ENCODE measurements around the gene RPS19.

RPS19 gene

DNA sequence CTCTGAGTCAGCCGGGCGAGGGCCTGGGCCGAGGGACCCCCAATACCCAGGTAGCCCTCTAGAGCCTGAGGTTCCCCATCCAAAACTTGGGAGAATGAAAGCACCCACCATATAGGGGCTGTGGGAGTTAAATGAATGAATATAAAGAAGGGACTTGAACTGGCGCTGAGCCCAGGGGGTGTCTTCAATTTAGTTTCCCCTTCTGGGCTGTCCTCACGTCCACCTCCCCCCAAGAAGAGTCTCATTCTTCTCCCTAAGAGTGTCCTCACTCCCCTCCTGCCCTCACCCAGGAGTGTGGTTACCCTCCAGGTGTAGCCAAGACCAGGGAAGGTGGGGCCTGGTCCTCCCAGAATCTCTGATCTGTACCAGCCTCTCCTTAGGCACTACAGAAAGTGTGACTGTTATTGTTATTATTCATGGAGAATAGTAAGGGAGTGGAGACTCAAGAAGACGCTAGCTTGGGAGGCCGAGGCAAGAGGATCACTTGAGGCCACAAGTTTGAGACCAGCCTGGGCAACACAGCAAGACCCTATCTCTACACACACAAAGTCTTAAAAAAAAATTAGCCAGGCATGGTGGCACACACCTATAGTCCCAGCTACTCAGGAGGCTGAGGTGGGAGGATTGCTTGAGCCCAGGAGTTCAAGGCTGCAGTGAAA, 19.7 kb downstream of the RPS19 start:
- DNase-seq = no peak

DNA sequence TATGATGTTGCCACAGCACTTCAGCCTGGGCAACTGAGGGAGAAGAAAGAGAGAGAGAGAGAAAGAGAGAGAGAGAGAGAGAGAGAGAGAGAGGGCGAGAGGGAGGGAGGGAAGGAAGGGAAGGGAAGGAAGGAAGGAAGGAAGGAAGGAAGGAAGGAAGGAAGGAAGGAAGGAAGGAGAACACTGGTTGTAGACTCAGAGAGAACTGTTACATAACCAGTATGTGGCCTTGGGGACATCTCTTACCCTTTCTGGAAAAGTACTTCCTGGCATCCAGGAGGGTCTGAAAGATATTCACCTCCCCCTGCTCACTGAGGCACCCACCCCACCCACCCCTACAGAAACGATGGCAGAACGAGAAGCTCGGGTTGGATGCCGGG, 20.3 kb downstream of the RPS19 start:
- no peak for DNase-seq

DNA sequence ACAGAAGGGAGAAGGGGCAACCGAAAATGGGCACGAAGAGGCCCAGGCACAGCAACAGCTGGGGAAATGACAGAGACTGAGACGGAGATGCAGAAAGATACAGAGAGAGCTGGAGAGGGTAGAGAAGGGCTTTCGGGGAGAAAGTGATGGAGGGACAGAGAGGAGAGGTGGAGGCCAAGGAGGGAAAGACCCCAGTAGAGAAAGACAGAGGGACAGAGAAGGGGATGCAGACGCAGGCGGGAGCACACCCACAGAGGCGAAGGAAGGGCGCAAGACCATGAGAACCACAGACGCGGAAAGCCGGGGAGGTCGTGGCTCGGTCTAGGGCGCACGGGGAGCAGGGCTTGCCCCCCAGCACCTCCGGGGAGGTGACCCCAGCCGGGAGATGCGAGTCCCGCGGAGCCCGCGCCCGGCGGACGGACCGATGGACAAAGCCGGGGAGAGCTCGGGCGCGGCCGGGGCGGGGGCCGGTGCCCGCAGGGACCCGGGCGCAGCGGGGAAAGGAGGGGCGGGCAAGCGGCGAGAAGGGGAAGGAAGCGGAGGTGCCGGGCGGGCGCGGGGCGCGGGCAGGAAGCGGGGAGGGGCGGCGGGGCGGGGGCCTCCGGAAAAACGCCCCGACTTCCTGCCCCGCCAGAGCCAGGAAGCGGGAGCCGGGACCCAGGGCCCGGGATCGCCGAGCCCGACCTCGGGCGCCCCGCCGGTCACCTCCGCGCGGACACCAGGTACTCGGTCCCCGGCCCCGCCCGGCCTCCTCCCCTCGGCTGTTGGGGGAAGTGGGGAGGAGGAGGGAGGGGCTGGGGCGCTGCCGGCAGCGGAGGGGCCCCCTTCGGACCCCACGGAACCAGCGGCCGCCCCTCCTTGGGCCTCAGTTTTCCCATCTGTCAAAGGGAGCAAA, 22.8 kb downstream of the RPS19 start, which contains the start of gene ARHGEF1:
Gene ARHGEF1 (plus strand): TSS at position 617 of the 895 bp plus-strand sequence. CDS start 4,899 bp downstream, outside the sequence.
- DNase-seq = peak; percentile 48

DNA sequence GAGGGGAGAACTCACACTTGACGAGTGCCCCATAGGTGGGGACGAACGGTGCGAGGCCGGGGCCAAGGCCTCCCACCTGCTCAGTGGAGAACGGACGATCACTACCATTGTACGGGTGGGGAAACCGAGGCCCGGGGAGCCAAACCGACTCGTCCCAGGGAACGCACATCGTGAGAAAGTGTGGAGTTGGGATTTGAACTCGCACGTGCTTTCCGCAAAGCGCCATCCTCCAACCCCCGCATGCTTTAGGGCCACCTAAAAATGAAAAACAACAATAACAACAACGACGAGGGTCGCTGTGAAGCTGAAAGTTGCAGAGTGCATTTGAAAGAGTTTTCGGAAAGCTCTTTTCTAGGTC, 23.4 kb downstream of the RPS19 start:
- no peak for DNase-seq

DNA sequence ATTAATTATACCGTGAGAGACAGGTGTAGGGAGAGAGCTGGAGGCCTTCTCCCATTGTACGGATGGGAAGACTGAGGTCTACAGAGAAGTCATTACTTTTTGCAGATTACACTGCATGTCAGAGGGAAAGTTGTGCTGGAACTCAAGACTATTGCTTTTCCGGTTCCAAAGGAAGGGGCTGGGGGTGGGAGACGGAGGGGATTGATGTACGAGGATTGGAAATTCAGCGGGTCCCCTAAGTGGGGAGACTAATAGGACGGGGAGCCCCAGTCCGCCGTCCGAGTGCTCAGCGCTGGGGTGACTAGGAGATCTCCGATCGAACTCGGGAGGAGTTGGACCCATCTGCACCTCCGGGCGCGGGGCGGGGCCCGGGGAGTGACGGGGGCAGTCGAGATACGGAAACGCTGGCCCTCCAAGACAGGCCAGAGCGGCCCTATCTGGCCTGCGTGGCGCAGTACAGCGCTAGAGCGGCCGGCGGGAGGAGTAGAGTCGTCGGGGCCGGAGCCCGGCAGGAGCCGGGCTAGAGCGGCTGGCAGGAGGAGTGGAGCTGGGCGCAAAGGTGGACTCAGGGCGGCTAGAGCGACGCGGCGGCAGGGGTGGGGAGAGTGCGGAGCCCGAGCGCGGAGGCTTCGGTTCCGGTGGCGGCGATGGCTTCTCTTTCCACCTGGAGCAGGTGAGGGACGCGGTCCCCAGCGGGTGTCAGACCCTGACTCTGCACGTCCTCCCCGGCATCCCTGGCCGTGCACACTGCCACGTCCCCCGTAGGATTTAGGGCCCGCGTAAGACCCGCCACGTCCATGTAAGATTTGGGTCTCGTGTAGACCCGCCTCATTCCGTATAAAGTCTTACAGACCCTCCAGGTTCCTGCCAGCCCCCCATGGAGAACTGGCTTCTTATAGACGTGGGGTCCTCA, 24.0 kb downstream of the RPS19 start:
- peak; percentile 68 for DNase-seq

DNA sequence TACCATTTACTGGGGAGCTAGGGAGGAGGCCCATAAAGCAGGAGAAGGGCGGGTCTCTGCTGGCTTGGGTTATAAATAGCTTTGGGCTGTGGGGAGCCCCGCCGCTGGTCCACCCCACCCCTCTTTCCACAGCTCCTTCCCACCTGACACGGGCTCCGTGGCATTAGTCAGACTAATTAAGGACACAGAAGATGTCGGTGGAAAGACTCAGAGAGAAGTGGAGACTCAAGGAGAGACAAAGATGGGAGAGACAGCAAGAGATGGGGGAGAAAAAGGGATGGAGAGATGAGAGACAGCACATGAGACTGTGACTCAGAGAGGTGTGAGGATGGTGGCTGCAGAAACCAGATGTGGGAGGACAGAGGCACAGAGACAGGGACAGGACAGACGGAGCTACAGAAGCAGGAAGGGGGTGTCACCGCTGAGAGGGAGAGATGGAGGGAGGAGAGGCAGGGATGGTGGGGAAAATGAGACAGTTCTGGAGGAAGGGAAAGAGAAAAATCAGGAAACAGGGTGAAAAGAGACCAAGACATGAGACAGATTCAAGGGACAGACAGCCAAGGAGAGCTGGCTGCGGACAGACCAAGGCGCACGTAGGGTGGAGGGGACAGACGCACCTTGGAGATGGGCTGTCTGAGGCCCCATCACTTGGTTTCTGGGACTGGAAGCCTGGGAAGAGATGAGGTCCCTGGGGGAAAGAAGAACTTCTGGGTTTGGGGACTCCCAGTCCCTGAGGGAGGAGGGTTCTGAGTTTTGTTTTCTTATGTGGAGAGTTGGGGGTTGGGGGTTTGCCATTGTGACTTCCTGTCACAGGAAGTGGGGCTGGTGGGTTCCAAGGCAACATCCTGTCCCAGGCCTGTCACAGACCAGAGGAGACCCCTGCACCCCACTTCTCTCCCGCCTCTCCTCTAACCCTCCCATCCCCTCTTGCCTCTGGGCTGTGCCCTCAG, 27.0 kb downstream of the RPS19 start:
- peak; percentile 54 for DNase-seq

DNA sequence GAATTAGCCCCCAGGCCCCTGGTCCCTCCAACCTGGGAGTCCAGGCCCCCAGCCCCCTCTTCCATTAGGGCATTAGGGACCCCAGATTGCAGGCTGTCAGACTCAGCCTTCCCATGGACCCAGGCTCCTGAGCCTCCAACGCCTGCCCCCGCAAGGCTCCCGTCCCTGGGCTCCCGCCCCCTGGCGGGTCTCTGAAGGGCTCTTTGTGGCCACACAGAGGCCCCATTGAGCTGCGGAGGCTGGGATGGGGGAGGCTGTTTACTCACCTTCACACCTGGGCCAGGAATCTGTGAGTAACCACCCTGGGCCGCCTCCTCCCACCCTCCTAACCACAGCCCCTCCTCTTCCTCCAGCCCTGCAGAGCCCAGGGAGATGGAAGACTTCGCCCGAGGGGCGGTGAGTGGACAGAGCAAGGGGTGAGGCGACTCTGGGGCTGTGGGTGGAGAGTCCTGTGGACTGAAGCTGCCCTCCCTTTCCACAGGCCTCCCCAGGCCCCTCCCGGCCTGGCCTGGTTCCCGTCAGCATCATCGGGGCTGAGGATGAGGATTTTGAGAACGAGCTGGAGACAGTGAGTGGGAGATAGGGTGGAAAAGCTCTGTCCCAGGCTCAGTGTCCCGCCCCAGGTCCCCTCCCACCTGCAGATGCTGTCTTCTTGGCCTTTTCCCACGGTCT, 27.8 kb downstream of the RPS19 start:
- peak; percentile 75 for DNase-seq

DNA sequence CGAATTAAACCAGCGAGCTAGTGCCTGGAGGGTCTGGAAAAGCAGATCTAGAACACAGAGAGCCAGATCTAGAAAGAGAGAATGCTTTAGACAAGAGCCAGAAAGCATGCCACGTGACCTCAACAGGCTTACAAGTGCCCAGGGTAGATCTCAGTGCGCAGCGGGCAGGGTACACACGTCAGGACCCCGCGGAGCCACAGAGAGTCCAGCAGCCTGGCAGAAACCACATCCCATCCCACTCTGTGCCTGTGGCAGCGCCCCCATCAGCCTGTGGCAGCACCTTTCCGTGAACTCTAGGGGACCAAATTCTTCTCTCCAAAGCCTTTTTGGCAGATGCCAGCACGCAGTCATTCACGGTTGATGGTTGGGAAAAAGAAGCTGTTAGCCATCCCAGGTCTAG, 28.9 kb downstream of the RPS19 start:
- DNase-seq = no peak

DNA sequence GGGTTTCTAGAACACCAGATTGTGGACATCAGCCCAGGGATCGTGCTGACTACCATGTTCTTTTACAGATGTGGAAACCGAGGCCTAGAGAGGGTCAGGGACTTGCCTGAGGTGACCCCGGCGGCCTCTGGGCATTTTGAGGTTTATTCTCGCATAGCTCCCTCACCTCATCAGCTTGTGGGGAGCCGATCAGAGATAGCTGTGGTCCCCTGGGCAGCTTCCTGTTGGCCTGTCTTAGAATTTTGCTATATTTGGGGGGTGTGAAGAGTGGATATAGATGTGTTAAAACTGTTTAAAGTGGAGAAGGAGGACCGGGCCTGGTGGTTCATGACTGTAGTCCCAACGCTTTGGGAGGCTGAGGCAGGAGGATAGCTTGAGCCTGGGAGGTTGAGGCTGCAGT, 29.8 kb downstream of the RPS19 start:
- DNase-seq = no peak

DNA sequence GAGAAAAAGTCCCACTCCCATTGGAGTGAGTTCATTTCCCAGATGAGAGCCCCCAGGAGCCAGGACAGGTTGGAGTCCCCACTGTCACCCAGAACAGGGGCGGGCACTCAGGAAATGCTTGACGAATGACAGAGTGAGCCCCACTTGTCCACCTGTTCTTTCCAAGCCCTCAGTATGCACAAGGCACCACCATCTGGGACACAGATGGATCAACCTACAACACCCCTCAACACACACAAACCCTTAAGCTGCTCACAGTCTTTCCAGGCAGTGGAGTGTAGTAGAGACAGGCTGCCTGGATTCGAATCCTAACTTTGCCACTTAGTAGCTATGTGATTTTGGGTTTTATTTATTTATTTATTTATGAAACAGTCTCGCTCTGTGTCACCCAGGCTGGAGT, 30.9 kb downstream of the RPS19 start:
- no peak for DNase-seq

DNA sequence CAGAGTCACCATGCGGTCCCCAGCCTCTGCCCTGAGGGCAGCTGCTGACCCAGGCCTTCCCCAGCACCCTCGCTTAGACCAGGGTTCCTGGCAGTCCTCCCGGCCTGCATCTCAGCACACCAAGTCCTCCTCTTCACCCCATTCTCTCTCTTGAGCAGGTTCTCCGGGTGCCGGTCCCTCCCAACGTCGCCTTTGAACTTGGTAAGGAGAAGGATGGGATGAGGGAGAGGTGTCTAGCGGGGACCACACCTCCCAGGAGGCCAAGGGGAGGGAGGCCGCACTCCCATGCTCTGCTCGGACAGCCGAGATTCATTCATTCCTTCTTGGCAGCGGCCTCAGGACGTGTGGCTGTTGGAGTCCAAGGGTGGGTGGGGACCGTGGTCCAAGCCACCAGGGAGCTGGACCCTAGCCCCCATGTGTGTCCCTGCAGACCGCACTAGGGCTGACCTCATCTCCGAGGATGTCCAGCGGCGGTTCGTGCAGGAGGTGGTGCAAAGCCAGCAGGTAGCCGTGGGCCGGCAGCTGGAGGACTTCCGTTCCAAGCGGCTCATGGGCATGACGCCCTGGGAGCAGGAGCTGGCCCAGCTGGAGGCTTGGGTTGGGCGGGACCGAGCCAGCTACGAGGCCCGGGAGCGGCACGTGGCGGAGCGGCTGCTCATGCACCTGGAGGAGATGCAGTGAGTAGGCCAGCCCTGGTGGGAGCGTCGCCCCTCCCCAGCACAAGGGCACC, 32.3 kb downstream of the RPS19 start:
- DNase-seq = no peak

DNA sequence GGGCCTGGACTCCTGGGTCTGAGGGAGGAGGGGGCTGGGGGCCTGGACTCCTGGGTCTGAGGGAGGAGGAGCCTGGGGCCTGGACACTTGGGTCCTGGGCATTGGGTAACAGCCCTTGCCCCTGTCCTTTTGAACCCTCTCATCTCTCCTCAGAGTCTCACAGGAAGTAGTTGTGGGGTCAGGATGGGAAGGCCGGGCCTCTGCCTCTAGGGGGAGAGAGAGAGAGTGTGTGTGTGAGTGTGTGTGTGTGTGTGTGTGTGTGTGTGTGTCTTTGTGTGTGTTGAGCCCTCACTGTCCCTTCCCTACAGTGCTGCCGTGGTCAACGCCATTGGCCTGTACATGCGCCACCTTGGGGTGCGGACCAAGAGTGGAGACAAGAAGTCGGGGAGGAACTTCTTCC, 33.8 kb downstream of the RPS19 start:
- no peak for DNase-seq

DNA sequence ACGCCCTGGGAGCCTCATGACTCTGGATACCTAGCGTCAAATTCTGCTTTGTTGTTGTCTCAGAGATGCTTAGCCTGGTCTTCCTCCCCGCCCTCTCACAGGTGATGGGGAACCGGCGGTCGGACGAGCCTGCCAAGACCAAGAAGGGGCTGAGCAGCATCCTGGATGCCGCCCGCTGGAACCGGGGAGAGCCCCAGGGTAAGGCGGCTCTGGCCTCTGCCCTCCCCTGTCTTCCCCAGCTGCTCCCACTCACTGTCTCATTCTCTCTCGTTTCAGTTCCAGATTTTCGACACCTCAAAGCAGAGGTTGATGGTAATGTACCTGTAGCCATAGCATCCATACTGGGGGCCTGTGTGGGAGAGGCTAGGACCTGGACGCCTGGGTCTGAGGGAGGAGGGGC, 34.3 kb downstream of the RPS19 start:
- no peak for DNase-seq

DNA sequence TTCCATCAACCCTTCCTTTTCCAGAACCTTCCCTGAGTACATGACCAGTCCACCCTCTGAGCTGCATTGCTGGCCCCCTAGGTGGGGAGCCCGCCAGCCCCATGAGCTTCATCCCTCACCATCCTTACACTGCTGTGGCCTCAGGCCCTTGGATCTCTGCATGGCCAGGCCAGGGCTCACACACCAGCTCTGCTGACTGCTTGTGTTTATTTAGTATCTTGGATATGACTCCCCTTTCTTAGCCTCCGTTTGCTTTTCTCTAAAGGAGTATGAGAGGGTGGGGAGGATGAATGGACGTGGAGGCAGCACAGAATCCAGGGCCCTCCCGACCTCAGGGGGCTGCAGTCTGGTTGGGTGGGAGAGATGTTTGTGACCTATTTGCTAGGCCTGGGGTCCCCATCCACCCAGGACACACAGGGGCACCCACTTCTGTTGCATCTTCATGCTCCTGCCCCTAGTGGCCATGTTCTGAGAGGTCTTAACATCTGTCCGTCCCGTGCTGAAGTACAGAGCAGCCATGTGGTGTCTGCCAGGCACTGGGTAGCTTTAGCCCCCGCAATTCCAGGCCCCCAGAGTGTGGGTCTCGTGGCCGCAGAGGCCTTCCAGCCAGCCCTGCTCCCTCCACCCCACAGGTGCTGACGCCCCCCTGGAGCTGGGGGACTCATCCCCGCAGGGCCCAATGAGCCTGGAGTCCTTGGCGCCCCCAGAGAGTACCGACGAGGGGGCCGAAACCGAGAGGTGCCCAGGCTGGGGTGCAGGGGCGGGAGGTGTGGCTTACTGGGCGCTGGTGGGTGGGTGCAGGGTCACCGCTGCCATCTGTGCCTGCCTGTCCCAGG, 35.9 kb downstream of the RPS19 start:
- DNase-seq = no peak

DNA sequence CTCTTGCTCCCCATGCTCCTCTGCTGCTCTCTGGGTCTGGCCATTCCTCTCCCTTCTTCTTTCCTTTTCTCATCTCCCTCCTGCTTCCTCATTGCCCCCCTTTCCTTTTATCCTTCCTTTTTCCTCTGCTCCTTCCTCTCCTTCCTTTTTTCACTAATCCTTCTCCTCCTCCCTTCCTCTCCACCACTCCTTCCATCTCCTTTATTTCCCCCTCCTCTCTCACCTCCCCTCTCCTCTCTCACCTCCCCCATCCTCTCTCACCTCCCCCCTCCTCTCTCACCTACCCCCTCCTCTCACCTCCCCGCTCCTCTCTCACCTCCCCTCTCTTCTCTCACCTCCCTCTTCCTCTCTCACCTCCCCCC, 36.5 kb downstream of the RPS19 start:
- DNase-seq = no peak

DNA sequence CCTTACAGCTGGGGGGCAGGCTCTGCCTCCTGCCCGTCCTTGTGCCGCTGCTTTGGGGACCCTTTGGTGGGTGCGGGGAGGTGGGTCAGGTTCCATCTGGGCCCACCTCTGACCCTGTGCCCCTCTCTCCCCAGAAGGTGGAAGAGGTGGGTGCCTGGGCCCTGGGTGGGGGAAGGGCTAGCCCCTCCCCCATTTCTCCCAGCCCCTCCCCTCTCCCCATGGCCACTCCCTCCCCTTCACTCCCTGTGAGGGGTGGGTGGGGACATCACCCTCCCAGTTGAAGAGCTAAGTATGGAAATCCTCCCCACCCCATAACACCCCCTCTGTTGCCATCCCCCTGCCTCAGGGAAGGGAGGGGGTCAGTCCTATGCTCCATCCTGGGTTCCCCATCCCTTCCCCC, 37.1 kb downstream of the RPS19 start:
- DNase-seq = no peak

DNA sequence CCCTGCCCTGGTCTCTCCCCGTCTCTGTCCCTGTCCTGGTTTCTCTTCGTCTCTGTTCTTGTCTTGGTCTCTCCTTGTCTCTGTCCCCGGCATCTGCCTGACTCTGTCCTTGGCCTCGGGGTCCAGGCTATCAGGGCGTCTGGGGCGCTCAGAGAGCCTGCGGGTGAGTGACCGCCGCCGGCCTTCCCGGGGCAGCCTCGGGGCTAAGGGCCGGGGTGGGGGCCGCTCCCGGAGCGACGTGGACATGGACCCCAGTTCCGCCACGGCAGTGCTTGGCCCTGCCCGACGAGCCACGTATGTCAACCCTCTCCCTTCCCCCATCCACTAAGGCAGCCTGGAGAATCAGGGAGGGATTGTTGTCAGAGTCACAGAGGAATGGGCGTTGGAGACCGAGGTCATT, 37.8 kb downstream of the RPS19 start:
- DNase-seq = no peak

DNA sequence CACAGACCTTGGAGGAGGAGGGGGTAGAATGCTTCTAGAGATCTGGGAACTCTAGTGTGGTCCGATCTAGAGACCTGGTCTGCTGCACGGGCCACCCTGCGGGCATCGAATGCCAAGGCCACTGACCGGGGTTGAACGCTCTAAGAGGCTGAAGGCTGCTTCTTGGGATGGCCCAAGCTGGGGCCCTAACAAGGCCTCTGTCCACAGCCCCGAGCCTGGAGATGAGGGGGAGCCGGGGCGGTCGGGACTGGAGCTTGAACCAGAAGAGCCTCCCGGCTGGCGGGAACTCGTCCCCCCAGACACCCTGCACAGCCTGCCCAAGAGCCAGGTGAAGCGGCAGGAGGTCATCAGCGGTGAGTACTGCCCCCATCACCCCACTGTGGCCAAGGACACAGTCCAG, 38.2 kb downstream of the RPS19 start:
- no peak for DNase-seq

DNA sequence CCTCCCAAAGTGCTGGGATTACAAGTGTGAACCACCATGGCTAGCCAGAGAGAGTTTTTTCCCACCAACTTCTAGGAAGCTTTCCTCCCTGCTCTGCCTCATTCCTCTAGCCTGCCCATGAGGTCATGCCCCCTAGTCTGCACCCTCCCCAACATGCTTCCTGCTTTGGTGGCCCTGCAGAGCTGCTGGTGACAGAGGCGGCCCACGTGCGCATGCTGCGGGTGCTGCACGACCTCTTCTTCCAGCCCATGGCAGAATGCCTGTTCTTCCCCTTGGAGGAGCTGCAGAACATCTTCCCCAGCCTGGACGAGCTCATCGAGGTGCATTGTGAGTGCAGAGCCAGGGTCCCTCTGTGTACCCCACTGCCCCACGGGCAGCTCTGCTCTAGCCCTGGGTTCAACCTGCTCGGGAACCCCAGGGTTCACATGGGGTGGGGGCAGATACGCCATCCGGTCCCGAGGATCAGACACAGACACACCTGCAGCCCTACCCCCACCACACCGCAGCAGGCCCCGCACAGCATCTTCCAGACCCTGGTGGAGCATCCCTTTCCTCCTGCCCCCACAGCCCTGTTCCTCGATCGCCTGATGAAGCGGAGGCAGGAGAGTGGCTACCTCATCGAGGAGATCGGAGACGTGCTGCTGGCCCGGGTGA, 41.8 kb downstream of the RPS19 start:
- no peak for DNase-seq

All from T-helper 9 cell (primary cell).